Endothelial cell (in vitro differentiated cells): Measurements from ENCODE around the gene PRSS56. TPM values are rescaled to one million over a fixed set of nuclear protein-coding genes. Genes with fewer than 3 reads are reported as not detected.

Source experiments
- DNase-seq: peaks from one replicate; pipeline ENCODE4 v3.0.0; 2021; ENCODE audit warnings: low spot score
- H3K27ac Mint-ChIP-seq: one replicate; pipeline ENCODE4 v1.8.0; 2021; ENCODE audit warnings: mixed read lengths, inconsistent platforms; ENCODE audit not compliant: unreplicated experiment
- H3K27me3 Mint-ChIP-seq: one replicate; pipeline ENCODE4 v1.8.0; 2021; ENCODE audit warnings: mild to moderate bottlenecking, moderate library complexity, mixed read lengths, inconsistent platforms; ENCODE audit not compliant: unreplicated experiment
- H3K36me3 Mint-ChIP-seq: one replicate; pipeline ENCODE4 v1.8.0; 2021; ENCODE audit warnings: mild to moderate bottlenecking, low read depth, mixed read lengths, inconsistent platforms; ENCODE audit not compliant: unreplicated experiment
- H3K4me1 Mint-ChIP-seq: one replicate; pipeline ENCODE4 v1.8.0; 2021; ENCODE audit warnings: mild to moderate bottlenecking, mixed read lengths, inconsistent platforms; ENCODE audit not compliant: unreplicated experiment
- H3K4me3 Mint-ChIP-seq: one replicate; pipeline ENCODE4 v1.8.0; 2021; ENCODE audit warnings: mild to moderate bottlenecking, mixed read lengths, inconsistent platforms; ENCODE audit not compliant: unreplicated experiment
- H3K9me3 Mint-ChIP-seq: one replicate; pipeline ENCODE4 v1.8.0; 2021; ENCODE audit warnings: mixed read lengths, inconsistent platforms; ENCODE audit not compliant: unreplicated experiment
- total RNA-seq: library from RNA; stranded (reverse); fragmentation: NEBNext Ultra II Directional; extraction: Animal tissue kit (Norgen Biotek cat#: 25700); gene quantifications from one replicate; pipeline ENCODE4 v1.2.1, GENCODE V29; 2021; ENCODE audit not compliant: unreplicated experiment
- TF ChIP-seq, protein P1 (sequence below): fragments of 200-600 bp; sonication (generic); IDR thresholded peaks from one replicate; pipeline ENCODE4 v1.5.0; 2021; ENCODE audit warnings: antibody characterized with exemption; ENCODE audit not compliant: unreplicated experiment

The PRSS56 gene
- total RNA-seq, 1 donor from 2014 or later, result not detected

- no peaks in the 10 kb centered on the region for H3K4me1 Mint-ChIP-seq
- no peaks in the 10 kb centered on the region for H3K9me3 Mint-ChIP-seq
- no peak for DNase-seq
- TF ChIP-seq, protein P1, sequence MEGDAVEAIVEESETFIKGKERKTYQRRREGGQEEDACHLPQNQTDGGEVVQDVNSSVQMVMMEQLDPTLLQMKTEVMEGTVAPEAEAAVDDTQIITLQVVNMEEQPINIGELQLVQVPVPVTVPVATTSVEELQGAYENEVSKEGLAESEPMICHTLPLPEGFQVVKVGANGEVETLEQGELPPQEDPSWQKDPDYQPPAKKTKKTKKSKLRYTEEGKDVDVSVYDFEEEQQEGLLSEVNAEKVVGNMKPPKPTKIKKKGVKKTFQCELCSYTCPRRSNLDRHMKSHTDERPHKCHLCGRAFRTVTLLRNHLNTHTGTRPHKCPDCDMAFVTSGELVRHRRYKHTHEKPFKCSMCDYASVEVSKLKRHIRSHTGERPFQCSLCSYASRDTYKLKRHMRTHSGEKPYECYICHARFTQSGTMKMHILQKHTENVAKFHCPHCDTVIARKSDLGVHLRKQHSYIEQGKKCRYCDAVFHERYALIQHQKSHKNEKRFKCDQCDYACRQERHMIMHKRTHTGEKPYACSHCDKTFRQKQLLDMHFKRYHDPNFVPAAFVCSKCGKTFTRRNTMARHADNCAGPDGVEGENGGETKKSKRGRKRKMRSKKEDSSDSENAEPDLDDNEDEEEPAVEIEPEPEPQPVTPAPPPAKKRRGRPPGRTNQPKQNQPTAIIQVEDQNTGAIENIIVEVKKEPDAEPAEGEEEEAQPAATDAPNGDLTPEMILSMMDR, result no peak
- no peaks in the 10 kb centered on the region for H3K36me3 Mint-ChIP-seq
- H3K27me3 Mint-ChIP-seq, result peaks cover 14% of the 10 kb centered on the region
- no peak overlapping the region for H3K4me3 Mint-ChIP-seq
- H3K27ac Mint-ChIP-seq, result no peak overlapping the region
These were observed 18.8 kb upstream of the PRSS56 start for GRCh38 chr2:232501331-232501771.

DNA sequence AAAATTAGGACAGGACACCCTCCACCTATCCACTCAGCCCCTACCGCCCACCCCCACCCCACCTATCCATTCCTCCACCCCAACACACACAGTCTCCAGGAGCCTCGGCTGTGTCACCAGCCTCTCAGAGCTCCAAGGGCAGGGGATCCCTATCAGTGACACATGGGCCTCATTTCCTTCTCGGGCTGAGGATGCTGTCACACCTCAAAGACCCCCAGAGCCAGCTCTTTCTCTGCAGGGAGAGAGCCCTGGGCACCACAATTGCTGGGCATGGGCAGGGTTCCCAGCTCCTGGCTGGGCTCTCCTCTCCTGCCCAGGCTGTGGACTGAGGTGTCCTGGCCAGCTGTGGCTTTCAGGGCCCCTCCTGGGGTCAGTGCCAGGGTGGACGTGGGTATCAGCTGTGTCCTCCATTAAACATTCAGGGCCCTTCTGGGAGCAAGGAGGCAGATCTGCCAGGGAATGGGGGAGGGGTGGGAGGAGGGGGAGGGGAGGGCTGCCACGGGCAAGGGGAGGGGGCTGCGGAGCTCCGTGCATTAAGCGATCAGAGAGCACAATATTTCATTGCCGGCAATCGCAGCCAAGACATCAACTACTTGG lies 18.3 kb upstream of the PRSS56 start:
- peaks cover 14% of the 10 kb centered on the region for H3K27me3 Mint-ChIP-seq
- TF ChIP-seq, protein P1, result no peak
- no peaks in the 10 kb centered on the region for H3K9me3 Mint-ChIP-seq
- no peaks in the 10 kb centered on the region for H3K36me3 Mint-ChIP-seq
- H3K4me3 Mint-ChIP-seq, result no peak overlapping the region
- DNase-seq, result no peak
- H3K4me1 Mint-ChIP-seq, result no peaks in the 10 kb centered on the region
- no peak overlapping the region for H3K27ac Mint-ChIP-seq

GRCh38 chr2:232502511-232502910 lies 17.7 kb upstream of the PRSS56 start:
- Mint-ChIP-seq H3K9me3 (no peaks in the 10 kb centered on the region), H3K36me3 (no peaks in the 10 kb centered on the region), H3K27ac (no peak overlapping the region), H3K4me3 (peak overlapping the region; percentile 67), H3K4me1 (no peaks in the 10 kb centered on the region), H3K27me3 (peaks cover 14% of the 10 kb centered on the region)
- DNase-seq, result no peak
- TF ChIP-seq, protein P1, result no peak

GRCh38 chr2:232502911-232503808 lies 17.0 kb upstream of the PRSS56 start:
- peak overlapping the region; percentile 42 for H3K4me3 Mint-ChIP-seq
- TF ChIP-seq, protein P1, result no peak
- H3K27me3 Mint-ChIP-seq, result peaks cover 17% of the 10 kb centered on the region
- H3K27ac Mint-ChIP-seq, result no peak overlapping the region
- H3K9me3 Mint-ChIP-seq, result no peaks in the 10 kb centered on the region
- no peaks in the 10 kb centered on the region for H3K36me3 Mint-ChIP-seq
- DNase-seq, result no peak
- H3K4me1 Mint-ChIP-seq, result no peaks in the 10 kb centered on the region
